ENCODE measurements around the gene PUS7L.
"Not testable (repeated sequence)": the region's sequence is repeated elsewhere in the genome, so short reads cannot be mapped to it uniquely, and the experiment has no call there.

The PUS7L gene

GRCh38 chr12:43758728-43759563 is at the start of gene PUS7L, which contains the start of gene IRAK4:
Gene PUS7L, minus strand, starts transcription at chr12:43758790. Its CDS starts 3,545 bp downstream, at chr12:43755245.
Gene IRAK4, plus strand, starts transcription at chr12:43758951. Its CDS starts 9,161 bp downstream, at chr12:43768112.
- peak; percentile 94 for DNase-seq (ENCODE audit: low spot score)

- no peak for DNase-seq (ENCODE audit: low spot score)
Measured at GRCh38 chr12:43807386-43807785, 48.8 kb upstream of the PUS7L start.

GRCh38 chr12:43806737-43807072 is 48.1 kb upstream of the PUS7L start:
- DNase-seq (ENCODE audit: low spot score): no peak

GRCh38 chr12:43805860-43806736 is 47.5 kb upstream of the PUS7L start, which contains the start of gene TWF1:
Gene TWF1, minus strand, starts transcription at chr12:43806317. Its CDS starts 72 bp downstream, at chr12:43806245.
- peak; percentile 96 for DNase-seq (ENCODE audit: low spot score)

GRCh38 chr12:43805149-43805859 is 46.7 kb upstream of the PUS7L start:
- no peak for DNase-seq (ENCODE audit: low spot score)

GRCh38 chr12:43797561-43798217 is 39.1 kb upstream of the PUS7L start:
- DNase-seq (ENCODE audit: low spot score): no peak

- DNase-seq (ENCODE audit: low spot score): no peak
Measured at GRCh38 chr12:43795716-43796280, 37.2 kb upstream of the PUS7L start.

- no peak for DNase-seq (ENCODE audit: low spot score)
Measured at GRCh38 chr12:43789941-43790340, 31.4 kb upstream of the PUS7L start.

GRCh38 chr12:43786899-43787693 is 28.5 kb upstream of the PUS7L start:
- no peak for DNase-seq (ENCODE audit: low spot score)

GRCh38 chr12:43776498-43776897 is 17.9 kb upstream of the PUS7L start:
- peak; percentile 58 for DNase-seq (ENCODE audit: low spot score)

GRCh38 chr12:43766291-43766690 is 7.7 kb upstream of the PUS7L start:
- no peak for DNase-seq (ENCODE audit: low spot score)

- DNase-seq (ENCODE audit: low spot score): no peak
Measured at GRCh38 chr12:43764528-43764927, 5.9 kb upstream of the PUS7L start.

- no peak for DNase-seq (ENCODE audit: low spot score)
Measured at GRCh38 chr12:43763769-43764168, 5.2 kb upstream of the PUS7L start.

GRCh38 chr12:43762596-43762995 is 4.0 kb upstream of the PUS7L start:
- no peak for DNase-seq (ENCODE audit: low spot score)

- no peak for DNase-seq (ENCODE audit: low spot score)
Measured at GRCh38 chr12:43761500-43761899, 2.9 kb upstream of the PUS7L start.

GRCh38 chr12:43760396-43760795 is 1.8 kb upstream of the PUS7L start:
- no peak for DNase-seq (ENCODE audit: low spot score)

- peak; percentile 57 for DNase-seq (ENCODE audit: low spot score)
Measured at GRCh38 chr12:43758247-43758727, 303 bp downstream of the PUS7L start.

GRCh38 chr12:43754015-43754414 is 4.6 kb downstream of the PUS7L start:
- DNase-seq (ENCODE audit: low spot score): no peak

GRCh38 chr12:43751360-43751759 is 7.2 kb downstream of the PUS7L start:
- not testable (repeated sequence) for DNase-seq (ENCODE audit: low spot score)

GRCh38 chr12:43750814-43751213 is 7.8 kb downstream of the PUS7L start:
- no peak for DNase-seq (ENCODE audit: low spot score)

All from D341Med (cell line).